Peyer's patch (tissue), 4 donors: ENCODE results near the gene ME2. TPM values are rescaled to one million over a fixed set of nuclear protein-coding genes. Genes with fewer than 3 reads are reported as not detected.
"Not testable (repeated sequence)": the region's sequence is repeated elsewhere in the genome, so short reads cannot be mapped to it uniquely, and the experiment has no call there.

Source experiments
- DNase-seq, 3 donors: peaks; one replicate each; pipeline ENCODE4 v3.0.0-alpha.2; 2017 to 2019
- H3K27ac ChIP-seq, 4 donors: fragments of 200-600 bp; sonication (generic); one replicate each; pipeline ENCODE4 v1.5.1; 2016 to 2019
- H3K27me3 ChIP-seq, 2 donors: fragments of 200-600 bp; sonication (generic); one replicate each; pipeline ENCODE4 v1.5.1; 2019
- H3K36me3 ChIP-seq, 3 donors: fragments of 200-600 bp; sonication (generic); one replicate each; pipeline ENCODE4 v1.5.1; 2016 to 2019
- H3K4me1 ChIP-seq, 4 donors: fragments of 200-600 bp; sonication (generic); one replicate each; pipeline ENCODE4 v1.5.1; 2016 to 2019
- H3K4me3 ChIP-seq, 4 donors: fragments of 200-600 bp; sonication (generic); 1 replicate in 3 of 4; 2 replicates in 1 of 4; pipeline ENCODE4 v1.5.1; 2016 to 2019; ENCODE audit warnings: mild to moderate bottlenecking in 1 of 4
- H3K9me3 ChIP-seq, 4 donors: fragments of 200-600 bp; sonication (generic); one replicate each; pipeline ENCODE4 v1.5.1; 2016 to 2019; ENCODE audit warnings: mild to moderate bottlenecking in 1 of 4
- CTCF ChIP-seq, 6 experiments: fragments of 450-650 bp in 4 of 6; fragments of 200-600 bp in 2 of 6; sonication (generic) in 1 of 6; IDR thresholded peaks; one replicate each; pipeline ENCODE4 v1.5.1; 2017 to 2019; ENCODE audit warnings: antibody characterized with exemption in 6 of 6, mild to moderate bottlenecking in 3 of 6, moderate library complexity in 1 of 6
- POLR2A ChIP-seq, 2 donors: fragments of 450-650 bp; IDR thresholded peaks; one replicate each; pipeline ENCODE4 v1.5.1; 2017; ENCODE audit warnings: antibody characterized with exemption in 2 of 2, mild to moderate bottlenecking in 2 of 2, moderate library complexity in 2 of 2
- total RNA-seq, 4 donors: library from RNA; depleted of rRNA; stranded (reverse); fragments of >200 nt; gene quantifications; one replicate each; pipeline ENCODE4 v1.1.0, GENCODE V29; 2016

The ME2 gene
- total RNA-seq, 4 donors from 2014 or later, result 54.5 to 147 (median 99.1) TPM

GRCh38 chr18:50944245-50944932 is 65.5 kb downstream of the ME2 start:
- Histone ChIP-seq H3K27ac (no peak overlapping the region), H3K36me3 (peaks cover 0 to 35% (median 0%) of the 10 kb centered on the region in 3 donors), H3K4me1 (no peaks in the 10 kb centered on the region), H3K27me3 (no peaks in the 10 kb centered on the region), H3K9me3 (no peaks in the 10 kb centered on the region), H3K4me3 (no peak overlapping the region)
- TF ChIP-seq POLR2A (IDR thresholded peaks at IDR 0.05) (no peak), CTCF (IDR thresholded peaks at IDR 0.05) (no peak)
- no peak for DNase-seq

- not testable (repeated sequence) for H3K9me3 ChIP-seq, DNase-seq, H3K27me3 ChIP-seq, H3K4me1 ChIP-seq, H3K27ac ChIP-seq, H3K4me3 ChIP-seq
- H3K36me3 ChIP-seq, result peaks cover 0 to 35% (median 0%) of the 10 kb centered on the region in 3 donors
Measured at GRCh38 chr18:50945918-50946317, 67.0 kb downstream of the ME2 start.

- H3K27me3 ChIP-seq, result no peaks in the 10 kb centered on the region
- TF ChIP-seq POLR2A (IDR thresholded peaks at IDR 0.05) (no peak), CTCF (IDR thresholded peaks at IDR 0.05) (no peak)
- H3K4me1 ChIP-seq, result no peaks in the 10 kb centered on the region
- no peak overlapping the region for H3K4me3 ChIP-seq
- peaks cover 0 to 35% (median 0%) of the 10 kb centered on the region in 3 donors for H3K36me3 ChIP-seq
- no peaks in the 10 kb centered on the region for H3K9me3 ChIP-seq
- no peak overlapping the region for H3K27ac ChIP-seq
- no peak for DNase-seq
Measured at GRCh38 chr18:50947899-50948298, 69.0 kb downstream of the ME2 start.

GRCh38 chr18:50949185-50949584 is 70.3 kb downstream of the ME2 start:
- Histone ChIP-seq H3K36me3 (peaks cover 0 to 27% (median 0%) of the 10 kb centered on the region in 3 donors), H3K4me3 (no peak overlapping the region), H3K9me3 (no peaks in the 10 kb centered on the region), H3K27me3 (no peaks in the 10 kb centered on the region), H3K27ac (no peak overlapping the region), H3K4me1 (no peaks in the 10 kb centered on the region)
- no peak for DNase-seq
- TF ChIP-seq POLR2A (IDR thresholded peaks at IDR 0.05) (no peak), CTCF (IDR thresholded peaks at IDR 0.05) (no peak)

GRCh38 chr18:50950626-50951025 is 71.7 kb downstream of the ME2 start:
- no peaks in the 10 kb centered on the region for H3K9me3 ChIP-seq
- no peaks in the 10 kb centered on the region for H3K4me1 ChIP-seq
- TF ChIP-seq CTCF (IDR thresholded peaks at IDR 0.05) (no peak), POLR2A (IDR thresholded peaks at IDR 0.05) (no peak)
- DNase-seq, result no peak
- no peak overlapping the region for H3K4me3 ChIP-seq
- H3K36me3 ChIP-seq, result peaks cover 0 to 13% (median 0%) of the 10 kb centered on the region in 3 donors
- no peaks in the 10 kb centered on the region for H3K27me3 ChIP-seq
- no peak overlapping the region for H3K27ac ChIP-seq

GRCh38 chr18:50953822-50954221 is 74.9 kb downstream of the ME2 start:
- H3K27ac ChIP-seq, result no peak overlapping the region
- DNase-seq, result no peak
- H3K9me3 ChIP-seq, result no peaks in the 10 kb centered on the region
- H3K36me3 ChIP-seq, result no peaks in the 10 kb centered on the region
- no peaks in the 10 kb centered on the region for H3K4me1 ChIP-seq
- TF ChIP-seq POLR2A (IDR thresholded peaks at IDR 0.05), result no peak
- no peak for TF ChIP-seq CTCF (IDR thresholded peaks at IDR 0.05)
- no peaks in the 10 kb centered on the region for H3K27me3 ChIP-seq
- no peak overlapping the region for H3K4me3 ChIP-seq
